ENCODE measurements around the gene LMF1.

LMF1 gene

GRCh38 chr16:853981-854807 is 116.6 kb downstream of the LMF1 start:
- in situ Hi-C loops (cut with MboI; ENCODE audit: low sequenced_read_pairs) = no loop called here

- in situ Hi-C loops (cut with MboI; ENCODE audit: low sequenced_read_pairs) = no loop called here
Observed at GRCh38 chr16:853306-853705, 117.5 kb downstream of the LMF1 start.

- in situ Hi-C loops (cut with MboI; ENCODE audit: low sequenced_read_pairs) = no loop called here
Observed at GRCh38 chr16:852451-853185, 118.2 kb downstream of the LMF1 start.

- in situ Hi-C loops (cut with MboI; ENCODE audit: low sequenced_read_pairs) = no loop called here
Observed at GRCh38 chr16:851871-852270, 118.9 kb downstream of the LMF1 start.

DNA sequence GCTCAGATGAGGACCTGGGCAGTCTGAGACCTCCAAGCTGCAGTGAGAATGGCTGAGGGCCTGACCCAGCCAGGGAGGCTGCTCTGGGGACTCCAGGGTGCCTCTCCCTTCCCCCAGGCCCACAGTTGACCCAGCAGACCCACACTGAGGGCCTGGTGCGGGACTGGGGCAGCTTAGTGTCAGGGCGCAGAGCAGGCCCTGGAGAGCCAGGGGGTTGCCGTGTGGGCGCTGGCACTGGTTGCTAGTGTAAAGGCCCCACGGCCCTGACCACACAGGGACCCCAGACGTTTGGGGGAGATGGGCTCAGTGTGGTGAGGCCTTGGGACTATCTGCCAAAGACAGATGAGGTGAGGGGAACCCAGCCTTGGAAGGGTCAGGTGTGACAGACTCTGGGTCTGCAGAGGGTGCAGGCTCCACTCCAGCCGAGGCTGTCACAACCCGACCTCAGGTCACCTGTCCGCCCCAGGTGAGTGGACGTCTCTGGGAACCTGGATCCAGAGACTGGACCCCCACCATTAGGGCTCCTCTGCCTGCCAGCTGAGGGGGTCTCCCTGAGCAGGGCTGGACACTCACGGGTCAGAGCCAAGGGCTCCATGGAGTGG is 119.5 kb downstream of the LMF1 start:
- in situ Hi-C loops (cut with MboI; ENCODE audit: low sequenced_read_pairs) = no loop called here

GRCh38 chr16:850668-851067 is 120.1 kb downstream of the LMF1 start:
- in situ Hi-C loops (cut with MboI; ENCODE audit: low sequenced_read_pairs) = no loop called here

- in situ Hi-C loops (cut with MboI; ENCODE audit: low sequenced_read_pairs) = no loop called here
Observed at GRCh38 chr16:848510-849253, 122.1 kb downstream of the LMF1 start.

DNA sequence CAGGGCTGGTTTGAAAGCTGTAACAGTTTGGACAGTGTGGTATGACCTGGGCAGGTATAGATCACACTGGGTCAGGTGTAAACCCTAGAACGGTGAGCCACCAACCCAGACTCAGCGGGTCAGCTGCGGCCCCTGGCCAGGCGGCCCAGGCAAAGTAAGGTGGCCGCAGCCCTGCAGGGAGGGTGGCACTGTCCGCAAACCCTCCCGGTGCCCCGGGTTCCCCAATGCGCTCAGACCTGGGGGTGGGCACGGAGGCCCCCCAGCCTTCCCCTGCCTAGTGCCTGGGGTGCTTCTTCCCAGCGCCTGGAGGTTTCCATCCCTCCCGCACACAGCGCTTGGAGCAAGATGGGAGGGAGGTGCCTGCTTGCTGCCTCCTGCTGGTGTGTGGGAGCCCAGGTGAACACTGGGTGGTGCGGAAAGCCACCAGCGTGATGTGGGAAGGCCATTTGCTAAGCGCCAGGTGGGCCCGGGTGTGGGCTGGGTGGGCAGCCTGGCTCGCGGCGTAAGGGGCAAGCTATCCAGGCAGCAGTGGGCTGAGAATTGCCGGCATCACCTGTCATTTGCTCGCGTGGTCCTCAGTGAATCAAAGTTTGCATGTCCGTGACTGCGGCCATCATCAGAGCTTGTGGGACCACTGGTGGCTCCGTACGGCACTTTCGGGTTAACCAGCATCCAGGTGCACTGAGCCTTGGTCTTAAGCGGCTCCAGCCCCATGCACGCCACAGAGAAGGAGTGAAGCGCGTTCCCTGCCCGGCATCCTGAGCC is 122.9 kb downstream of the LMF1 start:
- in situ Hi-C loops (cut with MboI; ENCODE audit: low sequenced_read_pairs) = no loop called here

DNA sequence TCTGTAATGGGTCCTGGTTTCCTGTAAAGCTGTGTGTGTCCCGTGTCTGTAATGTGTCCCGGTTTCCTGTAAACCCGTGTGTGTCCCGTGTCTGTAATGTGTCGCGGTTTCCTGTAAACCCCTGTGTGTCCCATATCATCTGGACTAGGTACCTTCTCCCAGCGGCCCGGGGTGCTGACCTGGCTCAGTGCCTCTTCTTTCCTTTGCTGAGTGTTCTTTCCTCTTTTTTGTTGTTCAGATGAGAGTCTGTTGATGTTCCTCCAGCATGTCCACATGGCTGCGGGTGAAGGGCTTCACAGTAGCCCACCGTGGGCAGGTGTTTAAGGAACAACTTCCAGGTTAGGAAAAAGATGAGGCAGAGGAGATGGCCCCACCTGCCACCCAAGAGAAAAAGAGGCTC is 123.6 kb downstream of the LMF1 start:
- in situ Hi-C loops (cut with MboI; ENCODE audit: low sequenced_read_pairs) = no loop called here

GRCh38 chr16:845351-845745 is 125.4 kb downstream of the LMF1 start:
- in situ Hi-C loops (cut with MboI; ENCODE audit: low sequenced_read_pairs) = no loop called here

DNA sequence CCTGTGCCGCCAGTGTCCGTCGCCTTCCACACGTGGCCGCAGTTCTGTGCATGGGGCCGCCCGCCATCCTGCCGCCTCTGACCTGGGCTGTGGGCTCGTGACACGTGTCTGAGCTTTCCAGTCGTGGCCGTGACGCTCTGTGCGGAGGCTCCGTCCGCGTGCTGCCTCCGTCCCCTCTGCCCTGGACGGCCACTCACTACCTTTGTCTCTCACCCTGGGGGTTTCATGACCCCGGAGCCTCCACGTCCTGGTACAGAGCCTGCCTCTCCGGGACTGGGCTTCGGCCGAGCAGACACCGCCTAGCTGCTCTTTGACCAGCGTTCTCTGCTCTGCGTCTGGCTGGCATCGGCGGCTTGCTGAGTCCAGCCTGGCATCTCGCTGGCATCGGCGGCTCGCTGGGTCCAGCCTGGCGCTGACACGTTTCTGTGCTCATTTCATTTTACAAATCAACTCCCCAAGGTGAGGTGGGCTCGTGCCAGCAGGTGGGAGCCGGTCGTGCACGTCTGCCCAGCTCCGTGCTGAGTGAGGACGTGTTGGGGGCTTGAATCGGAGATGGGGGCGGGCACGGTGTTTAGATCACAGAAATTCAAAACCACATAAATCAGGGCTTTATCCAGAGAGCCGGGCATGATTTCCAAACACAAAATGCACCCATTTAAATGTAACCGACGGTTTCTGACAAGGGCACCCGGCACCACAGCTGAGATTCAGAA is 126.0 kb downstream of the LMF1 start:
- in situ Hi-C loops (cut with MboI; ENCODE audit: low sequenced_read_pairs) = no loop called here

DNA sequence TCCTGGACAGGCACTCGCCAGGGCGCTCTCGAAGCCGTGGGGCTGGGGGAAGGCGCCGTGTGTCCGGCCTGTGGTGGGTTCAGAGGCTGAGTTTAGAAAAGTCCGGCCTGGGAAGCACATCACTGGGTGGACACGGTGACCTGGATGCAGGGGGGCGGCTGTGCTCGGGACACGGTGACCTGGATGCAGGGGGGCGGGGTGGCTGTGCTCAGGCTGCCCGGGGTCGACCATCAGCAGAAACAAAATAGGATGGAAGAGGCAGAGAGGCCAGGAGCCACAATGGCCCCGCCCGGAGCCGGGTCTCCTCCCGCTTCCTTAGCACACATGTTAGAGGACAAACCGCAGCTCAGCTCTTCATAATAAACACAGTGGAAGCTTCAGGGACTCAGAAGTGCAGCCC is 127.0 kb downstream of the LMF1 start:
- in situ Hi-C loops (cut with MboI; ENCODE audit: low sequenced_read_pairs) = no loop called here

- in situ Hi-C loops (cut with MboI; ENCODE audit: low sequenced_read_pairs) = no loop called here
Observed at GRCh38 chr16:842711-843560, 127.8 kb downstream of the LMF1 start.

DNA sequence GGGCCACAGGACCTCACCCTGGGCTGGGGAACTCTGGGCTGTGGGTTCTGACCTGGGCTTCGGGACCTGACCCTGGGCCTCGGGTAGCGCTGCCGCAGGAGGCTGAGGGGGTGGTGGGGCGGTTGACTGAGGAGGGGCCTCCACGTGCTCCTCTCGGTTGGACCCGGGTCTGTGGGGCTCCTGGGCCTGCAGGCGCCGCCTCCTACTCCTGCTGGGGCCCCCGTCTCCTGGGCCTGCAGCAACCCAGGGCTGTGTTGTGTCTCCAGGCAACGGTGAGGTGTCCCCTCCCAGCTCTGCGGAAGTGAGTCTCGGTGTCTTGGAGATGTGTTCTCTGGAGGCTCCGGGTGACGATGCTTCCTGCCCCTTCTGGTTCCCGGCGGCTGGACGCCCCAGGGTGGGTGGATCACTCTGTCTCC is 128.7 kb downstream of the LMF1 start:
- in situ Hi-C loops (cut with MboI; ENCODE audit: low sequenced_read_pairs) = no loop called here

DNA sequence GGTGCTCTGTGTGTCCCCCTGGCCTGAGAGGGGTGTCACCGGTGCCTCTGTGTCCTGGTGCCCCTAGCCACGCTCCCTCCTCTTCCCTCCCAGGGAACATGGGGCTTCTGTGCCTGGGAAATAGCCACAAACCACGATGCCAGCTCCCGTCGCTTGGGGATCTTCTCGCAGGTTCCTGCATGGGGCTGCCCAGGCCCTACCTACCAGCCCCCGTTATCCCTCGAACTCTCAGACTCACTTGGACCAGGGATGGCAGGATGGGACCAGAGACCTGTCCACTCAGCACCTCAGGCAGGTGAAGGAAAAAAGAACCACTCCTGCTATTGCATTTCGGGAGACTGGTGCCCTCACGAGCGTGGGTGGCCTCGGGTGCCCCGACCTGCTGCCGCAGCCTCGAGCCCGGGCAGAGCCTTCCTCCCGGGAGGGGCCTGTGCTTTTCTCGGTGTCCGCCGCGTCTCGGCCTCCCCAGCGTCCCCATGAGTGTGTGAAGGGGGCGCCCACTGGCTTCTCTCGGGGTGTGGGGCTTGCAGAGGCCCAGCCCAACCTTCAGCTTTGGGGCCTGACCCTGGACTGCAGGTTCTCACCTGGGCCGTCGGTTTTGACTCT is 129.2 kb downstream of the LMF1 start:
- in situ Hi-C loops (cut with MboI; ENCODE audit: low sequenced_read_pairs) = no loop called here

DNA sequence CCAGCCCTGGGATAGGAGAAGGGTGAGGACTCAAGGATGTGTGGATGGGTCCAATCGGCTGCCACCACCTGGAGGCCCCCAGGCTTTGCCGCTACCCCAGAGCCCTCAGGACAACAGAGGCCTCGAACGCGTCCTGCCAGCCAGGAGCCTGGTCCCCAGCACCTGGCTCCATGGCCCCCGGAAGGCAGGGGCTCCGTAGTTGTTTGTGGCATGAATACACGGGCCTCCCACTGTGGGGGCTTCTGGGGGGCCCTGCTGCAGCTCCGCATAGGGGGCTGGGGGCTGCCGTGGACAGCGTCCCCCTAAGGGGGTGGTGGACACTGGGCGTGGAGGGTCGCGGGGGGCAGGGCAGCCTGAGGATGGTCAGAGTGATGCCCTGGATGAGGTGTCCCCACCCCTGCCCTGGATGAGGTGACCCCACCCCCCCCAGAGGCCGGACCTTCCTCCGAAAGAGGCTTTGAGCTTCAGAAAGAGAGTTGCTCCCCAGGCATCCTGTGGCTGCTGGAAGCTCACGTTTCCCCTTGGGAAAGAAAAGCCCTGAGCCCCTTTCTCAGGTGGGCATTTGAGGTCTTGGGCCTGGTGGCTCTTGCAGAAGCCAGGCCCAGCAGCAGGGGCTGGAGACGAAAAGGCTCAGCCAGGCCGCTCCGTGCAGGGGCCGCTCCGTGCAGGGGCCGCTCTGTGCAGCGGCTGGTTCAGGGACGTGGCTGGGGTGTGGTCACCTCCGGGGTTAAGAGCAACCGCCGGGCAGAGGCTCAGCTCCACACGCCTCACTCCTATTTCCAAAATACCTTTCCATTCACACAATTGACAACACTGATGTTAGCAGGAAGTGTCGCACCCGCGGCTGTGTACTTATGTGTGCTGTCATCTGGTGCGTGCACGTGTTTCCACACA is 130.0 kb downstream of the LMF1 start:
- in situ Hi-C loops (cut with MboI; ENCODE audit: low sequenced_read_pairs) = no loop called here

DNA sequence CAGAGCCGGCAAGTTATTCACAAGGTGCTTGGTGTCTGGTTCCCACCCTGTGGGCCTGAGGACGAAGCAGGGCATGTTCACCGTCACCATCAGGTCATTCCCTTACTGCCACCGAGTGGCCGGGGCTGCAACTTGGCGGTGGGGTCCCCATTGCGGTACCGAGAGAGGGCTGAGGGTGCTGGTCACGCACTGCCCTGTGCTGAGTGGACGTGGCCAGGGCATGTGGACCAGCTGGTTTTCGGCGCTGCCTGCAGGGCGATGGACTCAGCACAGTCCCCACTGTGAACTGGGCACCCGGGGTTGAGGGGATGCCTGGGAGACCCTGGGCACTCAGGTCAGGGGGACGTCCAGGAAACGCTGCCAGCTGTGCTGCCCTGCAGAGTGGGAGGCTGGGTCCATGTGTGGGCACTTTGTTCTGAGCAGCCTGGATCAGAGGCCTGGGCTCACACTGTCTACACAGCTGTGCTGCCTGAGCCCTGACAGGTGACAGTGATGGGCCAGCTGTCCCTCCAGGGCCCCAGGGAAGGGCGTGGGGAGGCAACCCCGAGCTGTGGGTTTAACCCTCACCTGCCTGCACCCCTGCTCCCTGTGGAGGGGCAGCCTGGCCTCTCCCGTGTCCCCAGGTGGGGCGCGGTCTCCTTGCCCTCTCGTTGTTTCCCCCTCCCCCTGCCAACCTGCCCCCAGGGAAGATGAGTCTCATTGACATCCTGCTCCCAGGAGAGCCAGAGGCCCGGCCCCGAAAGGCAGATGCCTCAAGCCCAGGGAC is 131.0 kb downstream of the LMF1 start:
- in situ Hi-C loops (cut with MboI; ENCODE audit: low sequenced_read_pairs) = no loop called here

Data from HL-60/S4 treated with retinoic acid at 250 ng/mL for 4 days and 3 days (cell line).